ENCODE data around the gene PSMD5. TPM values are rescaled to one million over a fixed set of nuclear protein-coding genes. Genes with fewer than 3 reads are reported as not detected.

The PSMD5 gene
- polyA plus RNA-seq, 4 donors = 24.4 to 36.1 (median 31.4) TPM

GRCh38 chr9:120768247-120768646 lies 74.5 kb downstream of the PSMD5 start:
- DNase-seq (ENCODE audit: low read depth in 4 of 4, low spot score in 3 of 4) = no peak

GRCh38 chr9:120767451-120767850 lies 75.3 kb downstream of the PSMD5 start:
- no peak for DNase-seq (ENCODE audit: low read depth in 4 of 4, low spot score in 3 of 4)

Other genes with a start within 250 kb of the PSMD5 start
- gene MEGF9, start 128.5 kb downstream of the PSMD5 start, polyA plus RNA-seq (ENCODE audit: insufficient read length in 4 of 4) = 10 to 100 TPM; 17.7 to 23.6 (median 21.4) TPM
- 10 to 100 TPM; 40.0 to 48.6 (median 46.6) TPM for gene FBXW2, start 49.5 kb downstream of the PSMD5 start, polyA plus RNA-seq (ENCODE audit: insufficient read length in 4 of 4)
- gene PHF19, start 34.3 kb upstream of the PSMD5 start, polyA plus RNA-seq (ENCODE audit: insufficient read length in 4 of 4) = 10 to 100 TPM; 25.4 to 30.0 (median 28.7) TPM
- gene TRAF1, start 83.9 kb upstream of the PSMD5 start, polyA plus RNA-seq (ENCODE audit: insufficient read length in 4 of 4) = 1 to 10 TPM; 4.6 to 6.0 (median 4.9) TPM
- 10 to 100 TPM; 12.0 to 16.6 (median 15.5) TPM for gene C5, start 207.4 kb upstream of the PSMD5 start, polyA plus RNA-seq (ENCODE audit: insufficient read length in 4 of 4)
- 10 to 100 TPM; 27.2 to 33.6 (median 30.3) TPM for gene CNTRL, start 232.0 kb upstream of the PSMD5 start, polyA plus RNA-seq (ENCODE audit: insufficient read length in 4 of 4)

Data from right renal pelvis (tissue), 4 donors.